HG02973 (cell line): ENCODE results near the gene GLT1D1.

Experiments used
- ATAC-seq: cut with Tn5 transposase; IDR thresholded peaks from one replicate; pipeline ENCODE4 v1.9.1; 2021; ENCODE audit warnings: moderate library complexity; ENCODE audit not compliant: unreplicated experiment

The GLT1D1 gene

GRCh38 chr12:128852026-128852698 is 1.1 kb upstream of the GLT1D1 start:
- no peak for ATAC-seq

DNA sequence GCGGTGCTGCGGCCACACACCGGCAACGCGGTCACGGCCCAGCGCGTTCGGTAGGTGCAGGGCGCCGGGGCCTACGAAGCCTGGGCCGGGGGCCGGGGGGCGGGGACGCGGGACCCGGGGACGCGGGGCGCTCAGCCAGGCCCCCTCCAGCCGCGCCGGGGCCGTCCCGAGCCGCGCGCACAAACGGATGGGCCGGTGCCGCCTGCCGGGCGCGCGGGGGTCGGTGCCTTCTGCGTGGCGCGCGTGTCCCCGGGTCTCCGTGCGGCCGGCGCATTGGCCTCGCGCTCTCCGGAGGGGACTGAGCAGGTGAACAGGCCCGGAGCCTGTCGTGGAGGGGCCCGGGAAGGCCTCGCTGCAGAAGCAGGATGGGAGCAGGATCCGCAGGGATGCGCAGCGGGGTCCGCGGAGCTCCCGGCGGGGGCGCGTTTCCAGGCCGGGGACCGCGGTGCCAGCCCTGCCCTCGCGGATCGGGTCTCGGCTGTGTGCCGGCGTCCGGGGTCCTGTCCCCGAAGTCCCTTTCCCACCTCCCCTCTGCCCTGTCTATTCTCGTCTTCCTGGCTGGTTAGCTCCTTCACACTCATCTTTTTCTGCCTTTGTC is 421 bp downstream of the GLT1D1 start:
- no peak for ATAC-seq

DNA sequence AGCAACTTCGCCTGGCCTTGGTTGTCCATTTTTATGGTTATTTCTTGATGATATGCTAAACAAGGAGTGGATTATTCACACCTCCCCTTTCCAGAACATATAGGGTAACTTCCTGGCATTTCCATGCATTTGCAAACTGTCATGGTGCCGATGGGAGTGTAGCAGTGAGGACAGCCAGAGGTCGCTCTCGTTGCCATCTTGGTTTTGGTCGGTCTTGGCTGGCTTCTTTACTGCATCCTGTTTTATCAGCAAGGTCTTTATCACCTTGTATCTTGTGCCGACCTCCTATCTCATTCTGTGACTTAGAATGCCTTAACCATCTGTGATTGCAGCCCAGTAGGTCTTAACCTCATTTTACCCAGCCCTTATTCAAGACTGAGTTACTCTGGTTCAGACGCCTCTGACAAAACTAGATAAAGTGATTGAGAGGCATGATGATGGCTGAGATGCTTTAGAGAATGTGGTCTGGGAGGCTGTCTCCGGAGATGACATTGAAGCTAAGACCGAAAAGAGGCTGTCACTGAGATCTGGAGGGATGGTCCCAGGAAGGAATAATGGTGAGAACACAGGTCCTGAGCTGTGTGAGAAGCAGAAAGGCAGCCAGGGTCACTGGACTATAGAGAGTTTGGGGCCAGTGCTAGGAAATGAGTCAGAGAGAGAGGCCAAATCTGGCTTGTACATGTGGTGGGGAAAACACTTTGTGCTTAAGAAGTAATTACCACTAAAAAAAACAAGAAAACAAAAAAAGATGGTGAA is 2.9 kb downstream of the GLT1D1 start:
- no peak for ATAC-seq

- ATAC-seq, result no peak
Observed at GRCh38 chr12:128856791-128857078, 3.5 kb downstream of the GLT1D1 start.

GRCh38 chr12:128857133-128857763 is 4.0 kb downstream of the GLT1D1 start:
- ATAC-seq, result no peak

- ATAC-seq, result no peak
Observed at GRCh38 chr12:128859311-128859710, 6.0 kb downstream of the GLT1D1 start.

DNA sequence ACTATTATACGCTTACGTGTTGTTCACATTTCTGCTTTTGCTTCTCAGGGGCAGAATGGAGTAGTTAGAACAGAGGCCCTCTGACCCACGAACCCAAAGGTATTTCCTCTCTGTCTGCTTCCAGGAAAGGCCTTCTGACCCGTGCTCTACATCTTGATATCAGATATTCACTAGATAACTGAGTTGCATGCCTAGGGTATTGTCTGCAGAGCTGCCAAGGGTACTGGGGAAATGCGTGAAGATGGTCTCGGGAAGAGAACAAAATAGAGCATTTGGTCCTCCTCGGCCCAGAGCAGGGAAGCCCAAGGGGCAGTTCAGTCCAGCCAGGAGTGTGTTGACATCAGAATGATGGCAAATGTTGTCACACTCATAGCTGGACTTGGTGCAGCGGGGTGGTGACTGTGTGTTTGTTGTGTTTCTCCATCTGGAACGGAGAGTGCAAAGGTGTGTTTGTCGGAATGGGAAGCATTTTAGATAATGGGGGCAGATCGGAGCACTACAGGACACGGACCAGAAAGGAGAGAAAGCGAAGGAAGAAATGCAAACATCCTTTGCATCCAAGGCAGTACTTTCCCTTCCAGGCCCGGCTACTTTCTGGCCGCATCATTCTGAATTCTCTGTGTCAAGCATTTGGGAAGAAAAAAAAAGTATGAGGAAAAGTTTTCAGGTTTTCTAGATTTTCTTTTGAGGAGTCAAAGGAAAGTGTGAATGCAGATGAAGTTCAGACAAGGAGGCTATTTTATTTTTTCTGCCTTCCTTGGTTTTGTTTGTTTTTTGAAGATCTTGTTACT is 8.1 kb downstream of the GLT1D1 start:
- no peak for ATAC-seq

GRCh38 chr12:128863957-128864356 is 10.7 kb downstream of the GLT1D1 start:
- no peak for ATAC-seq

DNA sequence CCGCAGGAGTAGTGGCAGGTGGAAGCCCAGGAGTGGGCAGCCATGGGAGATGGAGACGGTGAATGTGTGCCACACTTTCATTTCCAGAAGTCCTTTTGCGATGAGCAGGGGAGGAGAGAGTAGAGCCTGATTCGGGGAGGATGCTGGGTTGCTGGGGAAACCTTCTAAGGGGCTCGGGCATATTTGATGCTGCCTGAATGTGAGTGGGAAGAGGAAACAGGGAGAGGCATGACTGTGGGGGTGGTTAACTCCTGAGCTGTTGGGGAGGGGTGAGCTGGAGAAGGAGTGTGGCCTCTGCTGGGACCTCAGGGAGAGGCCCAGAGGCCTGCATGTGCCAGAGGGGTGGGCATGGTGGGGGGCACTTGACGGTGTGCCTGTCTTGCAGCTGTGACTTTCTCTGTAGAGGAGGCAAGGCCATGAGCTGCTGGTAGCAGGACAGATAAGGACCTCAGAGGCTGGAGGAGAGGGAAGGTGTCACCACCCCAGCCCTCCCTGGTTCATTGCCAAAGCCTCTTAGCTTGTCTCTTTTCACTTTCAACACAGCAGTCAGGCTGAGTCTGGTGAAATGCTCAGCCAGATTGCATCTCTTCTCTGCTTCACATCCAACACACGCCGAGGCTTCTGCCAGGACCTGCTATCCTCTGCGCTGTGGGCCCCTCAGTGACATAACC is 11.4 kb downstream of the GLT1D1 start:
- no peak for ATAC-seq

- ATAC-seq, result no peak
Observed at GRCh38 chr12:128867466-128867865, 14.2 kb downstream of the GLT1D1 start.

DNA sequence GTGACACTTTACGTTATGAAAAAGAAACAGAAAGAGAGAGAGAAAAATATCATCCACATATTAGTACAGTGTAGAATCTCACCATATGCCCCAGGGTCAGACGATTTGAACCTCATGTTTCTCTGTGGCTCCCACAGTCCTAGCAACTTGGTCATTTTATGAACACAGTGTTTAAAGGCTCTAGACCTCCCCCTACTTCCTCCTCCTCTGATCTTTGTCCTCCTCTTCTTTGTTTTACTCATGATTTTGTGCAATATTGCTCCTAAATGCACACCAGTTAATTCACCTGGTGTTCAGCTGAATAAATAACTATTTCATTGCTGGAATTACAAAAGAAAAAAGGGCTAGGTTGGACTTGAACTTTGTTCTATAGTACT is 18.2 kb downstream of the GLT1D1 start:
- no peak for ATAC-seq

GRCh38 chr12:128872303-128872702 is 19.0 kb downstream of the GLT1D1 start:
- ATAC-seq, result no peak

- ATAC-seq, result no peak
Observed at GRCh38 chr12:128876559-128876958, 23.3 kb downstream of the GLT1D1 start.

DNA sequence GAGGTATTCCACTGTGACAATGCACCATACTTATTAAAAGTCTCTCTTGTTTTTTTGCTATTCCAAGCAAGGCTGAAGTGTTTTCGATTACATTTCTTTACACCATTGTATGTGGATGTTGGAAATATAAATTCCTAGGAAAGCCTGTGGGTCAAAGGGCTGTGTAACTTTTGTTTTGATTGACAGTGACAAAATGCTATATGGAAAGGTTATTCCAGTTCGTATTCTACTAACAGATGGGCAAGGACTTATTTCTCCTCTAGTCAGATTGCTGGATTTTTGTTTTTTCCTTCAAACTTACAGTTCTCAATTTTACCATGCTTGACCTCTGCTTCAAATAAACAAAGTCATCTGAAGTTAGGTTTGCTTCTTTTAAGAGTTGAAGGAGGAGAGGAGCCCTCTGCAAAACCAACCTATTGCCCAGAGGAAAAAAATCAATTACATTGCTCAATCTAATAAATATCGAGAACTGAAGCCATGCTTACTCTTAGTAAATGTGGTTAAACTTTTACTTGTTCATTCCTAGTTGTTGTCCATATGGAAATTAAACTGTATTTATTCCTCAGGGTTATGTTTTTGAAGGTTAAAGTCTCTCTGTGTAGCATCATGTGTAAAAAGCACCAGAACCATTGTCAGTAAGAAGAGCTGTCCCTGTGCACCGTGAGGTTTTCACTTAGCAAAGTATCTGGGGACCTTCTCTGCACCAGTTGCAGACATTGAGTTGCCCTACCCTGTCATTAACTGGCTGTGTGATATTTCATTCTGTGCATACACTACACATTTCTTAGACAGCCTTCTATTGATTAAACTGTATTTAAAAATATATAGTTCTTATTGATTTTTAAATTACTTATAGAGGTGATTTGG is 26.9 kb downstream of the GLT1D1 start:
- no peak for ATAC-seq

DNA sequence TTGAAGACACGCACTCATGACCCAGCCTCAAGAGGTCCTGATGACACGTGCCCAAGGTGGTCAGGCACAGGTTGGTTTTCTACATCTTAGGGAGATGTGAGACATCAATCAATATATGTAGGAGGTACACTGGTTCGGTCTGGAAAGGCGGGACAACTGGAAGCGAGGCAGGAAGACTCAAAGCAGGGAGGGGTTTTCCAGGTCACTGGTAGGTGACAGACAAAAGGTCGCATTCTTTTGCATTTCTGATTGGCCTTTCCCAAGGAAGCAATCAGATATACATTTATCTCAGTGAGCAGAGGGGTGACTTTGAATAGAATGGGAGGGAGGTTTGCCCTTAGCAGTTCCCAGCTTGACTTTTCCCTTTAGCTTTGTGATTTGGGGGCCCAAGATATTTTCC is 38.6 kb downstream of the GLT1D1 start:
- ATAC-seq, result no peak

DNA sequence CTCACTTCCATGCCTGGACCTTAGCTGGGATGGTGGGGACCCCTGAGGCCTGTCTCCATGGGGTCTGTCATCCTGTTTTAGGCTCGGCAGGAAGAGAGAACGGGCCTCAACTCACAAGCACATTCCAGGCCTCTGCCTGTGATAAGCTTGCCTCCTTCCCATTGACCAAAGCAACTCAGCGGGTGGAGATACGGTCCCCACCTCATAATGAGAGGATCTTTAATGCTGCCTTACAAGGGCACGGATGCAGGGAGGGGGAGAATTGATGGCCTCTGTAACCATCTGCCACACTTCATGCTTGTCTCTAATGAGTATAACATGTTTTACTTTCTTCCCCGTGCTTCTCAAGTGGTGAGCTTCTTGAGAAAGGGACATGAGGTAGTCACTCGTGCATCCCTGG is 50.0 kb downstream of the GLT1D1 start:
- no peak for ATAC-seq

GRCh38 chr12:128905003-128905544 is 51.8 kb downstream of the GLT1D1 start:
- ATAC-seq, result no peak

DNA sequence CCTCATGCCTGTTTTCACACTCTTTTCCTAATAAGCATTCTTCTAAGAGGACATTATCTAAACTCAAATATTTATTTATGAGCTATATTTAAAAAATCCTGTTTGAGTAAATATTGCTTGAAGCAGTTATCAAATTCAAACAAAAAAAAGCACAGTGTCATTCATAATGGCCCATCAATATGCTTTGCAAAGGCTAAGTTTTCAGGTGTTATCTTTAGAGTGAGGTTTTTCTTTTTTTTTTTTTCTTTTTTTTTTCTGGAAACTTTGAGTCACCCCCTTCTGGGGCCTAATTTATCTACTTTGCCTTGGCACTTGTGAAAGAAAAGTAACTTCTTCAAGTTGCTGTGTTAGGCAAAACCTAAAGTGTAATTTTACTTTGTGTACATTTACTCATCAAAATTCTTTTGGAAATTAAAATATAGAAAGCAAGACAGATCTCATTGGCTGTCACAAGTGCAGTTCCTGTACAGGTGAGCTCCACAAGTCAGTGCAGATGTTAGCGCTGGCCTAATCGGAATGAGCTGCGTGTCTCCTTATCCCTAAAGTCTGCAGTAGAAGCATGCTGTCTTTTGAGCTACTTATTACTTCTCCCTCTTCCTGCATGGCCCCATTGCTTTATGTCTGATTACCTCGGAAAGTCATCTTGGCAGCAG is 53.3 kb downstream of the GLT1D1 start:
- no peak for ATAC-seq

GRCh38 chr12:128908254-128908653 is 55.0 kb downstream of the GLT1D1 start:
- ATAC-seq, result no peak
